Activated effector memory CD4-positive, alpha-beta T cell treated with anti-CD3 and anti-CD28 coated beads, Interleukin-2, amount 50 U/mL, for 16 hours (primary cell): ENCODE measurements around the gene YIPF5.

ENCODE experiments used
- DNase-seq: peaks from one replicate; pipeline ENCODE4 v3.0.0-alpha.2; 2020

The YIPF5 gene

DNA sequence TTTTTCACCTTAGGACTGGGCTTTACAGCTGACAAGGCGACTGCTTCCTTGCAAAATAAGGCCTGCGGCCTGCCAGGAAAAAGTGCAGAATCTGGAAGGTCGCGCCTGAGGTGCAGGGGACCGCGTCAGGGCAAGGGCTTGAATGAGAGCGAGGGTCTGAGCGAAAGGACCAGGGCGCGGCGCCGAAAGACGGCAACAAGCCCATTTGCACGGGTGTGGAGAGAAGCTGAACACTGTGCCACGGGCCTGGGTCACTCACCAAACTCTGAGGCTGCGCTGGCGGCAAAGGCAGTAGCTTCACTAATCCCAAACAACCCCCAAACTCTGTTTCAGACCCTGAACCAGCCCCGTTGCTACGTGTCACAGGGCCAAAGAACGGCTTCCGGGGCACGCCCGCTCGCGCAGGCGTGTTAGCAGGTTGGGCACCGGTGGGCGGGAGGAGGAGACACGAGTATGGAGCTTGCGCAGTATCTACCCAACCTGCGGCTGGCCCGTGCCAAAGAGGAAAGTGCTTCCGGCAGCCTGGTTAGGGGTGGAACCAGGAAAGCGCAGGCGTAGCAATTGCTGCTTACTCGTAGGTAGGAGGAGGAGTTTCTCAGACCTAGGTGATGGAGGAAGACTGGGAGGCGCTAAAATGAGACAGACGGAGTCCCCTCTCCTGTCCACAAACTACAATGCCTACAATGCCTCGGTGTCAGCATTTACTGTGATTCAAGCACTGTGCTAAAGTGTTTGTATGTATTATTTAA lies at the start of gene YIPF5, which contains the start of gene KCTD16:
TSS of gene YIPF5 (minus strand) at position 384 of the 749 bp plus-strand sequence. CDS start 704 bp downstream, outside the sequence.
TSS of gene KCTD16 (plus strand) at position 598 of the 749 bp plus-strand sequence.
- DNase-seq: peak; percentile 99

DNA sequence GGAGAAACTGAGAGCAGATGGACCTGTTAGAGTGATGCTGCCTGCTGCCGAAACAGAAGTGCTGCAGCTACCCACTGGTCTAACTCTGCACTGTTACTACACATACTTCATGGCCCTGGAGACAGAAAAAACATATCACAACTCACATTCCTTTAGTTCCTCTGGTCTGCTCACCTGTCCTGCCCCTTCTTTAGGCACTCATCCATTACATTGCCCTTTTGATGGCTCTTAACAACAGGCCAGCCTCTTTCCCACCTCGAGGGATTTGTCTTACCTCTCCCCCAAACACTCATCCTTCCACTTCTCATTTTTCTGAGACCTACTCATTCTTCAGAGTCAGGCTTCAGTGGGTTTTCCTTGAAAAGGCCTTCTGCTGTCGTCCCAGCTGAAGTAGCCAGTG lies 49.4 kb upstream of the YIPF5 start:
- DNase-seq: no peak

DNA sequence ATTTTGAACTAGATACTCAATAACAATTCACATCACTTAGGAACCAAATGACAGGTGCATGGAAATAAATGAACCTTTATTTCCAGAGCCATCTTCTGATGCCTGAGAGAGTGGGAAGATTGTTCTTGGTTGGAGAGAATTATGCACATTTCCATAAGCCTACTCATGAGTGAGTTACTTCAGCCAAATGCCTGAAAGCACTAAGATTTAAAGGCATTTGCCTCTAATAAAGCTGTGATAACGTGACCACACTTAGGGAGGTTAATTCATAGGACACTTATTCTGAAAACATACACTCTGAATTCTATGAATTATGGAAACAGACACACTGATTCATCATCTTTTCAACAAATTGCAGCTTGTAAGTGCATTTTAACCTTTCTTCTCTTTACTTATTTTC lies 40.2 kb upstream of the YIPF5 start:
- DNase-seq: no peak

DNA sequence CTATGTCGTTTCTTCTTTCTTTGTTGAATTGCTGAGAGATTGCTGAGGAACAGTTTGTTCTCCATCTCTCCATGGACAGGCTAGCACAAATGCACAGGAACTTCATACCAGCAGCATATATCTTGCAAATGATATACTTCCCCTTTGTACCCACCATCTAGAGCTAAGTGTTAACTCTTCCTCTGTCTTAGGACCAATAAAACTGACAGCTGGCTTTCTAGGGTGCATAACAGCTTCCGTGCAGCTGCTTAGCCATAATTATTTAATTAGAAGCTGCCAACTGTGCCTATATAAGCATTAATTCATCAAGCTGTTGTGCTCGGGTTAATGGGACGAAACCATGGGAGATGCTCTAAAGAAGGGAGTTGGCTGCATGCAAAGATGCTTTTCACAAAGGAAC lies 38.9 kb upstream of the YIPF5 start:
- no peak for DNase-seq

DNA sequence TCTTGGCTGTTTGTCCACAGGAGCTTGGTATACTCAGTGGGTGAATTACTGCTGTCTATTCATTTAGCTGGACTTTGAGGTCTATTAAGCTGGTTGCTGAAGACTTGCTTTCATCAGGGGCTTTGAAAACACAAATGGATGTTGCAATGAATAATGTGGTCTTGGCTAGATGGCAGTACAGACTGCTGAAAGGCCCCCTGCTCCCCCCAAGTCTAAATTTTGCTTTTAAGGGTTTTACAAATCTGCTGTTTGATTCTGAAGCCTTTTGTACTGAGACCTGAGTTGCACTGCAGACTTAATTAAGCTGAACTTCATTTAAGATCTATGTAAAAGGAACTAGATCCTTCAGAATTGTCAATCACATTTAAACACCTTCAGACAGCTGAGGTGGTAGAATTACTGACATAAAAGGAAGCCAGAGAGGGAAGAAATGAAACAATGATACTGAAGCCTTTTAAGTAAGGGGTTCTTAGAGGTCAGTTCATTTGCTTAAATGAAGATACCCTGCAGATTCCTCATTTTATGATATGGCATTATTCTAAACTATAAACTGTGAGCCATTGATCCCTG lies 37.5 kb upstream of the YIPF5 start:
- no peak for DNase-seq

DNA sequence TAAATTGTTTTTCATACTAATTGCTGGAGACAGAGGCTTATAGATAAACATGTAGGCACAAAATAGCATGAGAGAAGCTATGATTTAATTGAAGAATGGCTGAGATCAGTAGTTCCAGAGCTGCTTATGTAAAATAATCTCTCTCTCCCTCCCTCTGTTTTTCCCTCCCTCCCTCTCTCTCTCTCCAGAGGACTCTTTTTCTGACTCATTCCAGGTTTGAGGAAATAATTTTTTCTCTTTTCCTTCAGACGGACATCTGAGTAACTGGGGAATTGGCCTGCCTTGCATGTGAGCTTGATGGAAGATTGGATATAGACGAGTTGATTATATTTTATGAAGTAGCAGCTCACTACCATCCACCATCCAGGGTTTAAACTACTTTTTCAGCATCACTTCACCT lies 35.7 kb upstream of the YIPF5 start:
- no peak for DNase-seq

DNA sequence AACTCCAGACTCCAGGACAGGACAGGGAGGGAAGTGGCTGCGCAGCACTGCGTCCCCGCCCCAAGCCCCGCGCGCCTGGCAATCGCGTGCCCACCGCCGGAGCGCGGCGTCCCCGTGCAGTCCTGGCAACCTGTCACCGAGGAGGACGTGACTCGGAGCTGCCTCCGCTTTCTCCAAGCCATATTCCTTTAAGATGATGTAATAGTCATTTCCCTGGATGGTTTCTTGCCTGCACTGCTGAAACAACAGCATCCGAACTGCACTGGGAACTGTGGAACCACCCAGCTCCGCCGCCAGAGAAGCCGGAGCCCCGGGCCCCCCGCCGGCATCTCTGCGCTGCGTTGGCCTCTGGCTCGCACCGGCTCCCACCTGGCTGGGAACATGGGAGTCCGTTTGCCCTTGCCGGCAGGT lies 34.7 kb upstream of the YIPF5 start:
- DNase-seq: peak; percentile 62

DNA sequence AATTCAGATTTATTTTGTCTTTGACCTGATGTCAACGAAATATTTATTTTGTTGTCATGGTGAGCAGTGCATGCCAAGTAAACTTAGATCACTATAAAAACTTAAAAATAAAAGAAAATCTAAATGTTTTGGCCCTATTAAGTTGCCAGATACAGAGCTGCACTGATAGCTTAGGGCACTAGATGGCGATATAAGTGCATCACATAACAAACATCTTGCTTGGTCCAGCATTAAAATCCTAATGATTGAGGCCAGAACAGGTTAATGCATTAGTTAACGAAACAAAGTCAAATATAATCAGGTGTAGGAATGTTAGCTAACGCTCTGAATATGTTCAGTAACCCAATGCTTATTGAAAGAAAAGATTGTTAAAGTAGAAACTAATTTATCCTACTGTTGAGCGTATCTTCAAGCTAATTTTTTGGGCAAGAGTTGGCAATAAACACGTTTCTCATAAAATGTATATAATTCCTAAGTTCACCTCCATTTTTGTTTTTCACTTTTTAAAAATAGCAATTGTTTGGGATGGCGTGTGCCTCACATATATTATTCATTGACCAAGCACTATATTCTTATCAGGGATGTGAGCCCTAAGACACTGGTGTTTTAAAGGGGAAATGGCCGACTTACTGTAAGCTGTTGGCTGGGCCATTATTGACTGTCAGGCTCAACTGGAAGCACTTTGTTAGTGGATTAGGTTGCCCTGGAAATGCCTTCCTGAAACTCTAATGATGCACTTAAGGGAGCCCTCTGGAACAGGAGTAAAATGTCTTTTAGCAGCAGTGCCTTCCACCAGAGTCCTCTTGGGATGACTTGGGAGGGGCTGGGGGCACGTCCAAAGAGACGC lies 33.5 kb upstream of the YIPF5 start:
- DNase-seq: no peak

DNA sequence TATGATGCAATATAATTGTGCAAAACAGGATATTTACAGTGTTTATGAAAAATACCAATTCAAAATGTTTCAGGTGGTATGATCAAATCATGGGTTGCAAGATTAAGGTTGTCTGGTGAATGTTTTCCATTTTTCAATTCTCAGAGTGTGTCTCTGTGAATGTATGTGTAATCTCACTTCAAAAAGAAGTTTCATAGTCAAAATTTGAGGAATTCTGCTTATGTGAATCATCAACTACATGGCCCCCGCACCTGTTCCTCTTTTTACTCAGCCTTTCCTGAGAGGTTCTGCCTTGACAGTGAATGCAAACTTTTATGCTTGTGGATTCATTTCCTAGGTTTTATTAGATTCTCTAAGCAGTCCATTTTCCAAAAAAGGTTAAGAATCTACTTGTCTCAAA lies 32.3 kb upstream of the YIPF5 start:
- DNase-seq: no peak

DNA sequence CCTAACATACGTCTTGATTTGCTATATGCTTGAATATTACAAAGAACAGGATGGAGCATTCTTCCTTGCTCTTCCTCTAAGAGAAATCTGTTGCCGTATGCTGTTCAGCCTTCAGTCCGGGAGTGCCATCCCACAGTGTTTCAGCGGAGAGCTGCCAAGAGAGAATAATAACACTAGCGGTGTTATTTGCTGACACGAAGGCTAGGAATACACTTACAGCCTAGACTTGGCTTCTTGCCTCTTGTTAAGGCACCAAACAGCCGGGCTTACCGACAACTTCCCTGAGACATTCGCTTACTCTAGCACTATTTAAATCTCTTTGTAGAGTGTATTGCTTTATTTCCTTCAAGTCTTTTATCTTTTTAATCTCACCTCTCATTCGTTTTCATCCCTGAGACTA lies 31.6 kb upstream of the YIPF5 start:
- DNase-seq: no peak

DNA sequence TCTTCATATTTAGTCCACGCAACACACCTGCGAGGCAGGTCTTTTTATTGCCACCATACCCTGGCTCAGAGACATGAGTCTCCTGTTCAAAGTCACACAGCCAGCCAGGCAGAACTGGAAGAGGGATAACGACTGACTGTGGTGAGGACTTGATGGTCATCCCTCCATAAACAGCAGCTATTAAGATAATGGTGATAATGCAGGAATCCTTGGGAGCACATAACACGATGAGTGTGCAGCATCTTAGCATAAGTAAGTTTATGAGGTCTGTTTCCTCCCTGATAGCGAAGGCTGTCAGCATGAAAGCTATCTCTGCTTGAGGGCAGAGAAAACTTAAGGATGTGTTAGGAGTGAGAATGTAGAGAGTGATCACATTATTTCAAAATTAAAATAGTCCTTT lies 31.1 kb upstream of the YIPF5 start:
- DNase-seq: no peak

DNA sequence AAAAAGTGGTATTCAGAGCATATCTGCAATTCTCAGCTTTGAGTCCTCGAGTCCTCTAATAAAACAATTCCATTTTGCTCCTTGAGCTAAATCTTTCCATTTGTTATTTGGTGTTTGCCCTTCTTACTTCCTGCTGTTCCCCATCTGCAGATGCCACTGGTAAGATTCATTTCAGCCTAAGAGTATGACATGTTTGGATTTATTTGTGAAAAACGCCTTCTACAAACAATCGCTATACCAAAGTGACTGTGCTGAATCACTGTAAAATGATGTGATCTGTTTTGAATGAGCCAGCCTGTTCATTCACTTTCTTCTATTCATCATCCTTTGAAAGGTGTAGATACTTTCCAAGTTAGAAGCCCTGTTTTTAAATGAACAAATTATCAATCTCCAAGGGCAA lies 27.9 kb upstream of the YIPF5 start:
- DNase-seq: no peak

DNA sequence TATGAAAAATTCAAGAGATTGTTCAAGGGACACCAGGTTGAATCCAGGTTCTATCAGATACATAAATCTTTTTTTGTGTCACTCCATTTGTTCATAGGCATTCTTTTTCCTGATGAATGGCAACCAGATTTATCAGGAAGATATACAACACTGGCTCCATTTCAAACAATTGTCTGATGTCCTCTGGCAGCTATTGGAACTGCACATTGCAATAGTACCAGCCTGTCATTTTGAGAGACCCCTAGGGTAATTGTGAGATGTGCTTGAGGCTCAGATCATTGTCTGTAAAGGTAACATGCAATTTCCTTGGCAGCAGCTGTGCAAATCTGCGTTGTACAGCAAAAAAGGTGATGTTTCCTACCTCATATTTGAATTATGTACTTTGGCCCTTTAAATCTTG lies 26.2 kb upstream of the YIPF5 start:
- DNase-seq: no peak

DNA sequence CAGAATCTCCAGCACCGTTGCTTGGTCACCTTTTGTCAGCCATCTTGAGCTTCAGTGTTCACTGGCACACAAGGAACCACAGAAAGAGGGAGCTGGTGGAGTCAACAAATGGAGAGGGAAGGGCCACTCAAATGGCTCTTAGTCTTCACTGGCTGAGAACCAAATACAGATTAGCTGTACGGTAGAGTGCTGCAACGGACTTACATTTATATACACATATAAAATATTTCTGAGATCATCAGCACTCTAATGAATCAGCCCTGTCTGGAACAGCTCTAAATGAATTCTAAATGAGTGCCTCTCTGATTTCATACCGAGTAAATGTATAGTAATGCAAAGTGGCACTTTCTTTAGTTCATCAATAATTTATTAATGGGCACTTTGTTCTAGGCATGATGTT lies 25.0 kb upstream of the YIPF5 start:
- DNase-seq: no peak

DNA sequence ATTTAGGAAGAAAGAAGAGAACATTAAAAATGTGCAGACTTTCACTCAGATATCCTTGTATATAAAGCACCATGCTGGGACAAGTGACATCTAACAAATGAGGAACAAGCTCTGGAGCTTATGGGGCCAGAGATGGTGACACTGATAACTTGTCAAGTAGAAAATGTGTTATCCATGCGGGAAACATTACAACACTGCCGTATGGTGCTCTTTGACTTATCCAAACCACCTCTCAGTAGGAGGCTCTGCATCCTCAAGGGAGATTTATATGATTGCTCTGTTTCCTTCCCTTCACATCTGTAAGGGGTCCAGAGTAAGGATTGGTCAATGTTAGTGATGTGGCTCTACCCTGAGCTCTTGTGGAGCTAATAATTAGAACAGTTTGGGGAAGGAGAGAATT lies 23.7 kb upstream of the YIPF5 start:
- no peak for DNase-seq

DNA sequence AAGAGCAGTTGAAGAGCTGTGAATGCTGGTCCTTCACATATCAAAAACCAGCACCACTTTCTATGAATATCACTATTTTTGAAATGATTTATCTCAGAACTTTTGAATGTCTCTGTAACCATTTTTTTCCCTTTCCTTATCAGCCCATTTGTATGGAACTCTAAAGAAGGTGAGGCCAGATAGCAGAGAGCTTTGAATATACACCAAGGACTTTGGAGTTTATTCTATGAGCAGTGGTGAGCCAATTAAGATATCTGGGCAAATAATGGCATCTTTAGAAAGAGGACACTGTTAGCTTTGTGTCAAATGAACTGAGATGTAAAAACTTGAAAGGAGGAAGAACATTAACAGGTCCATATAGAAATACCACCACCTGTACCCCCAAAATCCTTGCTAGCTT lies 22.2 kb upstream of the YIPF5 start:
- no peak for DNase-seq

DNA sequence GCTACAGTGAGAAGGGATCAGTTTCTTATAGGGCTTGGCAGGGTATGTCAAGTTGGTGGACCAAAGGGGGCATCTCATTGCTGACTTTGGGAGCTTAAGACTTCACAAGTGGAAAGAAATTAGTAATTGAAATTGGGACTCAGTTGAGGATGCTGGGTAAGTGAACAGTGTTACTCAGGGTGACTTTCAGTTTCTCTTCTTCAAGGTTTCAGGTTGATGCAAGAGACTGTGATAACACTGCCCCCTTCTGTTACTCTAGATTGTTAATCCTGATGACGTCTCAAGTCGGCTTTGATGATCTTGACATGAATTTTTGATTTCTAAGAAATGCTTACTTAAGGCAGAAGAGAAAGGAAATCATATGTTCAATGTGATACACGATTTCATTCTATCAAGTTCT lies 21.5 kb upstream of the YIPF5 start:
- peak; percentile 62 for DNase-seq

DNA sequence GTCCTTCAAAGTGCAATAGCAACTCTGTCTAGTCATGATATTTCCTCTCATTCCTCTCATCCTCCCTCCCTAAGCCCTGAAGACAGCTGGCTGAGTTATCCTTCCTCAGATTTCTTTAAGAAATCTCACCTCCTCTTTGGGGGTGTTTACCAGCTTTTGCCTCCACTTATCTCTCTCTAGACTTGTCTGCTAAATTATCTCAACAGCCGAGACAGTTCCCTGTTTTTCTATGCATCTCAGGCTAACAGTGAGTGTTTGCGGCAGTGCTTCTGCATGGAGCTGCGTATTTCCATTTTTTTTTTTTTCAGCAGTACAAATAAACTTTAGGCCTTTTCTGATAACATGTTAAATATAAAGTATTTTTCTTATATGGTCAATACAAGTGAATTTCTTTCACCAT lies 21.1 kb upstream of the YIPF5 start:
- DNase-seq: no peak

DNA sequence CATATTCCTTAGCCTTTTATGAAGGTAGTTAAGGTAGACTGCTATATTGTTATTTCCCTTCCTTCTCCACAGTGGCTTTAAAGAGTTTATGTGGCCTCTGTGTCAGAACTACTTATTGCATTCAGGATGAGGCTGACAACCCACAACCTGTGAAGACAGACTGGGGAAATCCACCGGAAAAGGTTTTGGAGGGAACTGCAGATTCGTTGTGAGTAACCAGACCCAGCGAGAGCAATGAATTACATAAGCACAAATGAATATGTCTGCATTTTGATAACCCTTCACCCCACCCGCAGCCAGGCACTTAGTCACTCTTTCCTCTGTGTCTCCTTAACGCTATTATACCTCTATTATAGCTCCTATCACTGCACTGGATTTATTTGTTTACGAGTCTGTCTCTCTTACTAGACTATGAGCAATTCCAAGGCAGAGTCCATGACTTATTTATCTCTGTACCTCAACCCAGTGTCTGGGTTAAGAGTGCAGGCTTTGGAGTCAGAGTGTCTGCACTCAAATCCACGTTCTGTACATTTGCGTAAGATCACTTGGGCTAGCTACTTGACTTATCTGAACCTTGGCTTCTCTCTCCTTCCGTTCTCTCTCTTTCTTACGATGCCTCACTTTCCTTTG lies 19.5 kb upstream of the YIPF5 start:
- DNase-seq: peak; percentile 91

DNA sequence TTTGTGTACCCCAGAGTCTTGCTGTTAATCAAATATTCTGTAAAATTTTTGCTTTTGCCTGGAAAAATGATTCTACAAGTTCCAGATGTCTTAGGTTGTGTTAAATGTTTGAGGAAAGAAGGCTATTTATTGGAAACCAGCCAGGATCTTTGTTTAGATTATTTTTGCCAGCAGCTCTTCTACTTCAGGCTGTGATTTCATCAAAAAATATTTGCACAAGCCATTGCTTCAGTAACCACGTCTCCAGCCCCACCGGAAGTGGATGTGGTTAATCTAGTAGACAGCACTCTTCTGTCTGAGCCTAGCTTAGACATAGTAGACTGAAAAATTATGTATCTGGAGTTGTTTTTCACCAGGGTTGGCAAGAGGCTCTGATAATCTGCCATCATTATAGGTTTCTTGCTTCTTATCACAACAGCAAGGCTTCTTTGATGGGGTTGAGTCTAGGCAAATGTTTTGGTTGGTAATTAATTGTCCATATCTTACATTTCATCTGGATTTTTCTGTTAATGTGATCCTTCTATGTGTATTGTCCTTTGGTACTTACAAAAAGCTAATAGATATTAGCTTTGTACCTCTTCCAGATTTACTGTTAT lies 17.3 kb upstream of the YIPF5 start:
- peak; percentile 91 for DNase-seq

DNA sequence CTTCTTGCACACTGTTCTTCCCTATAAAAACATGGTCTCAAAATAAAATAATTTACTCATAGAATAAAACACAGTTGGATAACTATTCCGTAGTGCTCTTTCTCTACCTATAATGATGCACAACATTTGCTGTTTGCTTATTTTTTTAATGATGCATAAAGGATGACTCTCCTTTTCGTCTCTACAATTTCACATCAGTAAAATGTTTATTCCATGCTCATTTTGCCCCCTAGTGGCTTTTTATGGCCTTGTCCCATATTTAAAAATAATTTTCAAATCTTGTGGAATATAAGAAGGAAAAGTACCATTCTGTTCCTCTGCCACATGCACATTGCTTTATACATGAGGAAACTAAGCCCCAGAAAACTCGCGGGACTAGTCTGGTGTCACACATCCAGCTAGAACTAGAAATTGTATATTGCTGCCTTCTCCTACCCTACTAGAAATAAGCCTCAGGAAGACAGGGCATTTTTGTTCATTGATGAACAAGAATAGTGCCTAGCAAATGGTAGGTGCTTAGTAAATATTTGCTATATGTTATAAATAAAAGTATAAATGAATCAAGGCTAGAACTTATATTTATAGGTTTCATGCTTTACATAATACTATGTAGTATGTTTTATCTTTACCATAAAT lies 12.9 kb upstream of the YIPF5 start:
- no peak for DNase-seq

DNA sequence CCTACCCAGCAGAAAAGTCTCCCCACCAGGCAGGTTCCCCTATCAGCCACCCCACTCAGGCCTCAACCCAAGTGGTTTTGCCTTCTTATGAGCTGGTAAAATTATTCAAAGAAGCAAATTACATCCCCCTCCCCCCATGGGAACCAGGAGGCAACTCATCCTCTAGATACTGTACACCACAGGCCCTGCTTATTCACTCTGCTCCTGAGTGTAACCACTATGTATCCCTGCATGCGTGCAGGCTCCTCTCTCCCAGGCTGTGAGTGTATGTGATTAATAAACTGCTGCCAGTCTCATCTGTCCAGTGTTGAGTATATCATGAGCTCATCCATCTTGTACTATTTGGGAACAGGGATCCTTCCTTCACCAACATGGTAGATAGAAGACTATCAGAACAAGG lies 8.8 kb upstream of the YIPF5 start:
- no peak for DNase-seq

DNA sequence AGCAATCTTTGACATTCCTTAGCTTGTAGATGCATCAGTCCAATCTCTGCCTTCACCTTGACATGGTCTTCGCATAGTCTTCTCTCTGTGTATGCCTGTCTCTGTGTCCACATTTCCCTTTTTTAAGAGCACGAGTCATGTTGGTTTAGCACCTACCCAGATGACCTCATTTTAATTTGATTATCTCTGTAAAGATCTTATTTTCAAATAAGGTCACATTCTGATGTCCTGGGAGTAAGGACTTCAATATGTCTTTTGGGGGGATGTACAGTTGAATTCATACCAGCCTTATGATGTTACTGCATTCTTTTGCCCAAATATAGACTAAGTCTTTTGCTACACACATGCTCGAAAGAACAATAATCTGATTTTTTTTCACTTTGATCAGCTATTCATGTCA lies 7.1 kb upstream of the YIPF5 start:
- DNase-seq: no peak
